GM19324 (cell line): ENCODE measurements around the gene MED20.
"Not testable (repeated sequence)": the region's sequence is repeated elsewhere in the genome, so short reads cannot be mapped to it uniquely, and the experiment has no call there.

Experiments used
- ATAC-seq: cut with Tn5 transposase; IDR thresholded peaks from one replicate; pipeline ENCODE4 v1.9.1; 2021; ENCODE audit warnings: mild to moderate bottlenecking, moderate library complexity; ENCODE audit not compliant: unreplicated experiment, low FRiP score

The MED20 gene, protein sequence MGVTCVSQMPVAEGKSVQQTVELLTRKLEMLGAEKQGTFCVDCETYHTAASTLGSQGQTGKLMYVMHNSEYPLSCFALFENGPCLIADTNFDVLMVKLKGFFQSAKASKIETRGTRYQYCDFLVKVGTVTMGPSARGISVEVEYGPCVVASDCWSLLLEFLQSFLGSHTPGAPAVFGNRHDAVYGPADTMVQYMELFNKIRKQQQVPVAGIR

DNA sequence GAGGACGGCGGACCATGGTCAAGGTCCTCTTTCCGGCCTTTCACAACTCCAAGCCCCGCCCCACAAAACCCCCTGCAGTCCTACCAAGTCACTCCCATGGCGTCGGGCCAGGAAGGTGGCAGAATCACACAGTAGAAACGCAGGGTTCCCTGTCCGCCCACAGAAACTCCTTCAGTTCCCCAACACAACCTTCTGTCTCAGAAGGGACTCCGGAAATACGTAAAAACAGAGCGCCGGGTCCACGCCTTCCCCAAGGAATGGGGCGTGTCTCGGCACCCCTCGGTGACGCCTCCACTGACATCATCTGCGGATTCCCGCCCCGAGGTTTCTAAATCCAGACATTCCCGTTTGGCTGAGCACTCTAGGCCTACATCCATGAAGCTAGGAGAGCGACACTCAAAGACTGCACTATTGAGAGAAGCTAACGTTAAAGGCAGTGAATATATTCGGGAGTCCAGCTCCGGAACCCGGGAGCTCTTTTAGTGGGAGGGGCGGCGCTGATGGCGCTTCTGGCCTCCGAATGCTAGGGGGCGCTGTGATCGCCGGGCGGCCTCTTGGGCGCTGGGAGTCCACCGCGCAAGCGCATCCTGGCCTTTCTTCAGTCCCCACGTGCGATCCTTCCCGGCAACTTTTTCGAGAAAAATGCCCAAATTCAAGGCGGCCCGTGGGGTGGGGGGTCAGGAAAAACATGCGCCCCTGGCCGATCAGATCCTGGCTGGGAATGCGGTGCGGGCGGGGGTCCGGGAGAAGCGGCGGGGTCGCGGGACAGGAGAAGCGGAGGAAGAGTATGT, at the start of gene MED20, which contains the start of gene BYSL:
Gene MED20 (minus strand): TSS at position 219 of the 791 bp plus-strand sequence. CDS start 121 bp downstream, at position 98.
Gene BYSL (plus strand): TSS at position 579 of the 791 bp plus-strand sequence. CDS start 64 bp downstream, at position 643.
- ATAC-seq, result peak; percentile 94

- no peak for ATAC-seq
These were observed 49.5 kb upstream of the MED20 start for GRCh38 chr6:41970436-41970846.

- no peak for ATAC-seq
These were observed 46.7 kb upstream of the MED20 start for GRCh38 chr6:41967312-41968287.

DNA sequence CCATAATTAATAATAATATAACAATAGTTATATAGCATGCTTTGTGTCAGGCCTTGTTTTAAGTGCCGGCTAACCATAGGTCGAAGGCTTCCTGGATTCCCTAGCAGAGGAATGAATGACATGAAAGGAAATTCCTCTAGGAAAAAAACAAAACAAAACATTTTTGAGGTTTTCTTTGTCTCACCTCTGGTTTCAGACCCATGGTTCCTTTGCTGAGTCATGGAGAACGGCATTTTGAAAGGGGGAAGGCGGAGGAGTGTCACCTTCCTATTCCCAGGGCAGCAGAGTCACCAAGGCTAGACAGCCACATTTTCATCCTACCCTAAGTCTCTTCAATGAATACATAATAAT, 46.0 kb upstream of the MED20 start:
- no peak for ATAC-seq

DNA sequence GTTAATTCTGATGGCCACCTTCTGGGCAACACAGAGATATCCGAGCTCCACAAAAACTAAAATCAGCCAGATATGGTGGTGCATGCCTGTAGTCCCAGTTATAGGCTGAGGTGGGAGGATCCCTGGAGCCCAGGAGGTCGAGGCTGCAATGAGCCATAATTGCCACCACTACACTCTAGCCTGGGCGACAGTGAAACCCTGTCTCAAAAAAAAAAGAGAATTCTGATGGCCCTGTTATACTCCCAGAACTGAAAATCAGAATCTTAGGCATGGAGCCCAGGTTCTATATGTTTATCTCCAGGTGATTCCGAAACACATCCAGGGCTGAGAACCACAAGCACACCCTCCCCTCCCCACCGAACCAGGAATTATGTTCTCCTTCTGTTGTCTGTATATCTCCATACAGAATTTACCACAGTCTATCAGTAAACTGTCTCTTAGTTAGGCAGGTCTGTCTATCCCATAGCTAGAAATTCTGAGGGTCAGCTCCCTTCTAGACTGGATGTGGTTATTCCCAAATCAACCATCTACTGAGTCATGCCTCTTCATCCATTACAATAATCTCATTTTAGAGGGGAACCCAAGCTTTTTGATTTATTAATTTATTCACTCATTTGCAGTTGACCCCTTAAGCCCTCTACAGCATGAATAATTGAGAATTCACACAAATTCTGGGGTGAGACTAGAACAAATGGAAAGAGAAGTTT, 45.4 kb upstream of the MED20 start:
- no peak for ATAC-seq

DNA sequence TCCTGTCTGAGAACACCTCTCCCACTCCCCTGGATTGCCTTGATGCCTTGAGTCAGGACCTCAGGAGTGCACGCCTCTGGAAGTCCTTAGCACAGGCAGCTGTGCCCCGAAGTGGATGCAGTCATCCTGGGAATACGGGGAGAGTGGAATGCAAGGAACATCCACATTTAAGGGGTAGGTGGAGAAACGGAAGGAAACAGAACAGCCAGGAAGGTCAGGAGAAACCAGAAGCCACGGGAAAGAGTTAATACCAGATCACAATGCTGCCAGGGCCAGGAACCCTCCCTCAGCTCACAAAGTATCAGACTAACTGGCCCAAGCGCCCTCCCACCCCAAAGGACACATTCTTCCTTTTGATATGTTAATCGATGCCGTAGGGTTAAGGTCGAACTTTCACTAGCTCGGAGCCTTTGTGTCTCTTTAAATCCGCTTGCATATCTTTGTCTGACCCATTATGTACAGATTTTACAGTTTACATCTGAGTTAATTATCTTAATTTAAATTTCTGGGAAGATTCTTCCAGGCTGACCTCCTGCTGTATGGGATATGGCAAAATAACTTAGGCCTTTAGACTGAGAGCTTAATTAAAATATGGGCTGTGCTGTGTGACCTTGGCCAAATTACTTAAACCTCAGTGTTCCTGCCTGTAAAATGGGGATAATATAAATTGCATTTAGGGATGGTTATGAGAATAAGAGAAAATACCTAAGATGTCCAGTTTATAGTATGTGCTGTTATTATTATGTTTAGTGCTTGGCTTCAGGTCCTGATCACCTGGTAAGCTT, 44.7 kb upstream of the MED20 start:
- ATAC-seq, result no peak

DNA sequence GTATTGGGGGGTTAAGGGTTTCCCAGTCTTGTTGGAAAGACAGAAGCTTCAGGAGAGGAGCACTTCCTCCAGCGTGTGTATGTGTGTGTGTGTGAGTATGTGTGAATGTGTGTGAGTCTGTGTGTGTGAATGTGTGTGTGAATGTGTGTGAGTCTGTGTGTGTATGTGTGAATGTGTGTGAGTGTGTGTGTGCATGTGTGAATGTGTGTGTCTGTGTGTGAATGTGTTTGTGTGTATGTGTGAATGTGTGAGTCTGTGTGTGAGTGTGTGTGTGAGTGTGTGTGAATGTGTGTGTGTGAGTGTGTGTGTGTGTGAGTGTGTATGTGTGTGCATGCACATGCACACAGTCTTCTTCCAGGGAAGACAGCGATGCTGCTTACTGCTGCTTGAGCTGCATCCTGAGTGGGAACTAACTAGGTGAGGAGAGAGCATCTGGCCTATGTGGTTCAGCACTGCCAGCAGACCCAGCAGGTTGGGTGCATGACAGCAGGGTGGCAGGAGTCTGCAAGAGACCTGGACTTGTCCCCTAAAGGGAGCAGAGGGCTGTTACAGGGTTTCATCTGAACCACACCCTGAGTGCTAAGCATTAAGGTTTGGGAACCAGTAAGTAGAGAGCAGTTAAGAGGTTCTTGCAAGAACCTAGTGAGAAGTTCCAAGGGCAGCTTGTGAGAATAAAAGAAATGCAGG, 43.4 kb upstream of the MED20 start:
- no peak for ATAC-seq

- no peak for ATAC-seq
These were observed 42.4 kb upstream of the MED20 start for GRCh38 chr6:41963371-41963770.

DNA sequence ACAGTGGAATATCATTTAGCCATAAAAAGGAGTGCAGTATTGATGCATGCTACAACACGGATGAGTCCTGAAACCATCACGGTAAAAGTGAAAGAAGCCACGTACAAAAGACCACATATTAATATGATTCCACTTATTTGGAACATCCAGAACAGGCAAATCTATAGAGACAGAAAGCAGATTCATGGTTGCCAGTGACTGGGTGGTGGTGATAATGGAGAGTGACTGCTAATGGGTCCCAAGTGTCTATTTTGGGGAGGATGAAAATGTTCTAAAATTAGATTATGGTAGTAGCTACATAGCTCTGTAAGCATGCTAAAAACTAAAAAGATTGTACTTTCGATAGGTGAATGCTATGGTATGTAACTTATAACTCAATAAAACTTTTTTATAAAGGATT, 39.1 kb upstream of the MED20 start:
- ATAC-seq, result no peak

DNA sequence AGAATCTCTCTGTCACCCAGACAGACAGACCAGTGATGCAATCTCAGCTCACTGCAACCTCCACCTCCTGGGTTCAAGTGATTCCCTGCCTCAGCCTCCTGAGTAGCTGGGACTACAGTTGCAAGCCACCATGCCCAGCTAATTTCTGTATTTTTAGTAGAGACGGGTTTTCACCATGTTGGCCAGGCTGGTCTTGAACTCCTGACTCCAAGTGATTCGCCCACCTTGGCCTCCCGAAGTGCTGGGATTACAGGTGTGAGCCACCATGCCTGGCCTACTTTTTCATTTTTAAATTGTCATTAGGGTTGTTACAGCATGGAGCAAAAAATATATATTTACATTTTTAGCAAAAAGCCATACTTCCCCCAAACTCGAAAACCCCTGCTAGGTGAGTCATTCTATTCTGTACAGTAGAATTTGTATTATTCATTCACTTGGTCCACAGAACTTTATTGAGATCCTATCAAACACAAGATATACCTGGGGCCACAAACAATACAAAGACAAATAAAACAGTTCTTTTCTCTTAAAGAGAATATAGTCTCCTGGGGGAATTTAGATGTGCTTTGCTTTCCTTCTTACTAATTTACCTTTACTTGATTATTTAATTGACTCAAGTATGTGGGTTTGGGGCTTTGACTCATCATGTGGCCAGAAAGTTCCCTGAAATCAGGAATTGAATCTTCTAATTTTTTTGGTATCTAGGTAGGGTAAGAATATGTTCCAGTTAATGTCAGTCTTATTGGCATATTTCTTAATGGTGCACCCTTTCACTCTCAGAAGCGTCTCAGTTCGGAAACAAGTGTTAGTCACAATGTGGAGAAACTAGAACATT, 37.3 kb upstream of the MED20 start:
- no peak for ATAC-seq

DNA sequence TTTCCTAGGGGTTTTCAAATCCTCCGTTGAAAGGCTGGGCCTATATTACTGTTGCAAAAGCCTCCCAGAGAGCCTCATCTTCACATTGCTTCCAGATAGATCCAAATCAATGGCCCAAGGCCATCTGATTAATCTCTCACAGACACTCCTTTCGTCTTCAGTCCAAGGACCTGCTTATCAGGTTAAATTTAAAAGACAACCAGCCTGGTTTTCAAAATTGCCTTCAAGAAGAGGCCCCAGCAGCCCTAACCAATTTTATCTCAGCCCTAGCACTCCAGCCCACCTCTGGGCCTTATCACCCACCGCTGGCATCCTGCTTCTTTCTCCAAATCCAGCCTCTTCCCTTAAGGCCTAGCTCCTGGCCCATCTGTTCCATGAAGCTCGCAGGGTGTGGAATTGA, 36.2 kb upstream of the MED20 start:
- no peak for ATAC-seq

GRCh38 chr6:41955412-41955811, 34.5 kb upstream of the MED20 start:
- no peak for ATAC-seq

- no peak for ATAC-seq
These were observed 33.7 kb upstream of the MED20 start for GRCh38 chr6:41954668-41955067.

DNA sequence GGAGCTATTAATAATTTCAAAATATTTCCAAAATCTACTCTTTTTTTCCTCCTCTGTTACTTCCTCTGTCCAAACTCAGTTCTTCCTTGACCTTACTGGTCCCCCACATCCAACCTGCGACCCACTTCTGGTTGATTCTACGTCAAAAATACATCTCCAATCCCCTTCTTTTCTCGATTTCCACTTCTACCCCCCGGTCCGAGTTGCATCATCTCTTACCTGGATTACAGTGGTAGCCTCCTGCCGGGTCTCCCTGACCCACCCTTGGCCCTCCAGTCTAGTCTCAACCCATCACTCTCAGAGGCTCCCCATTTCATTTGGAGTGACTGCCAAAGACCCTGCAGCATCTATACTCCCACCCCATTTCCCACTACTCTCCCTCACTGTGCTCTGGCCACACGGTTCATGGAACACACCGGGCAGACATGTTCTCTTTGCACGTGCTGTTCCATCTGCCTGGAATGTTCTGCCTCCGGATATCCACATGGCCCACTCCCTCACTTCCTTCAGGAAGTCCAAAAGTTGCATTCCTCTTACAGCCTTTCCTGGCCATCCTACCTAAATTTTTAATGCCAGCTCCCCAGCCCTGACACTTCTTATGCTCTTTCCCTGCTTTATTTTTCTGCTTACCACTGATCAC, 26.8 kb upstream of the MED20 start:
- ATAC-seq, result no peak

GRCh38 chr6:41943456-41943855, 22.5 kb upstream of the MED20 start:
- no peak for ATAC-seq

DNA sequence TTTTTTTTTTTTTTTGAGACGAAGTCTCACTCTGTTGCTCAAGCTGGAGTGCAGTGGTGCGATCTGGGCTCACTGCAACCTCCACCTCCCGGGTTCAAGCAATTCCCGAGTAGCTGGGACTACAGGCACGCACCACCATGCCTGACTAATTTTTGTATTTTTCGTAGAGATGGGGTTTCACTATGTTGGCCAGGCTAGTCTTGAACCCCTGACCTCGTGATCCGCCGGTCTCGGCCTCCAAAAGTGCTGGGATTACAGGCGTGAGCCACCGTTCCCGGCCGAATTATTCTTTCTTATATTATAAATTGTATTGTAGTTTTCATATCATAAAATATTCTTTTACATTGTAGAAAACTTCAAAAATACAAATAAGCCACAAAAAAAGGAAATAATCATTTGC, 21.9 kb upstream of the MED20 start:
- ATAC-seq, result not testable (repeated sequence)

GRCh38 chr6:41942067-41942851, 21.3 kb upstream of the MED20 start:
- ATAC-seq, result no peak
